Uterine smooth muscle cell (primary cell): Measurements from ENCODE around the gene SIK3. TPM values are rescaled to one million over a fixed set of nuclear protein-coding genes. Genes with fewer than 3 reads are reported as not detected.

Source experiments
- total RNA-seq: library from RNA; depleted of rRNA; stranded (reverse); fragments of >200 nt; gene quantifications from 2 replicates; pipeline ENCODE4 v1.2.3, GENCODE V29; 2014

Gene SIK3
- total RNA-seq, result 16.3 and 19.1 TPM in 2 replicates

GRCh38 chr11:117098269-117099232 is at the start of gene SIK3:
SIK3 (minus strand) TSS chr11:117098428; CDS start chr11:117098415, 13 bp downstream.

GRCh38 chr11:117143871-117144476 is 45.7 kb upstream of the SIK3 start, which contains the start of gene PAFAH1B2:
PAFAH1B2 (plus strand) TSS chr11:117144287; CDS start chr11:117152448, 8,161 bp downstream.

GRCh38 chr11:116837231-116838091 is 260.8 kb downstream of the SIK3 start, which contains the start of gene APOA1:
APOA1 (minus strand) TSS chr11:116837622; CDS start chr11:116837387, 235 bp downstream.

GRCh38 chr11:116829525-116830183 is 268.6 kb downstream of the SIK3 start, which contains the start of gene APOC3:
APOC3 (plus strand) TSS chr11:116829907; CDS start chr11:116830583, 676 bp downstream.

GRCh38 chr11:116823031-116823843 is 275.0 kb downstream of the SIK3 start, which contains the start of gene APOA4:
APOA4 (minus strand) TSS chr11:116823304; CDS start chr11:116823191, 113 bp downstream.

Other genes starting within 250 kb of the SIK3 start
- gene PAFAH1B2, start 45.9 kb upstream of the SIK3 start, total RNA-seq, result 164 and 193 TPM in 2 replicates
- 10.4 and 13.9 TPM in 2 replicates for gene SIDT2, start 80.3 kb upstream of the SIK3 start, total RNA-seq
- gene TAGLN, start 100.9 kb upstream of the SIK3 start, total RNA-seq, result 415 and 1,612 TPM in 2 replicates
- gene PCSK7, start 133.6 kb upstream of the SIK3 start, total RNA-seq, result 69.6 and 80.4 TPM in 2 replicates
- gene RNF214, start 134.2 kb upstream of the SIK3 start, total RNA-seq, result 10.2 and 13.6 TPM in 2 replicates
- gene BACE1-AS, start 192.9 kb upstream of the SIK3 start, total RNA-seq, result 2.0 and 3.2 TPM in 2 replicates
- gene BACE1, start 217.8 kb upstream of the SIK3 start, total RNA-seq, result 20.9 and 23.5 TPM in 2 replicates
- 42.6 and 48.1 TPM in 2 replicates for gene CEP164, start 229.4 kb upstream of the SIK3 start, total RNA-seq